ENCODE results near the gene LAMA5. TPM values are rescaled to one million over a fixed set of nuclear protein-coding genes. Genes with fewer than 3 reads are reported as not detected.

Gene LAMA5
- total and polyA plus RNA-seq, 2 donors (not counting 1 experiment from before 2014, with no cell fraction given): 52.9 to 83.5 TPM

DNA sequence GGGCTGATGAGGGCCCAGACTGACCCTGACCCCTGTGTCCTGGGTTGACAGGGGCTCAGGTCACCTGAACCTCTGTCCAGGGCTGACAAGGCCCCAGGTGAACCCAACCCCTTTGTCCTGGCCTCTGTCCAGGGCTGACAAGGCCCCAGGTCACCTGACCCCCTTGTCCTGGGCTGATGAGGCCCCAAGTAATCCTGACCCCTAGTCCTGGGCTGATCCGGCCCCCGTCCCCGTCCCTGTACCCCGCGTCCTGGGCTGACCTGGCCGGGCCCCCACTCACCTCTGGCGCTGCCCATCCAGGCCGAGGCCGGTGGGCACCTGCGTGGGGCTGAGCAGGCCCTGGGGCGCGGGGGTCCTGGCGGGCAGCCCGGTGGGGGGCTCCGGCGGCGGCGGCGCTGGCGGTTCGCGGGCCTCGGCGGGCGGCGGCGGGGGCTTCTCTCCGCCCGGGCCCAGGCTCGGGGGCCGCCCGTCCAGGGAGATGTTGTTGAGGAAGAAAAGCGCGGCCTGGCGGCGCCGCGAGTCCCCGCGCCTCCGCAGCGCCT, 39.6 kb upstream of the LAMA5 start:
- Histone ChIP-seq H3K36me3 (replicated peaks in 1 of 2; ENCODE audit: control extremely low read depth in 1 of 2, control insufficient read depth in 1 of 2, extremely low read depth in 1 of 2, insufficient read depth in 2 of 2, low read length in 1 of 2) (no peaks in the 10 kb centered on the region), H3K27ac (ENCODE audit: low read length in 2 of 2) (peak overlapping the region in 1 of 2 donors; percentile 56), H3K79me2 (ENCODE audit: control insufficient read depth, insufficient read depth, low read length) (peaks cover 23% of the 10 kb centered on the region), H3K27me3 (replicated peaks in 1 of 4; ENCODE audit: control extremely low read depth in 1 of 4, control insufficient read depth in 3 of 4, insufficient read depth in 4 of 4, low read length in 3 of 4) (no peaks in the 10 kb centered on the region), H3K9ac (ENCODE audit: low read length) (peak overlapping the region; percentile 78), H3K4me3 (ENCODE audit: control extremely low read depth in 1 of 5, extremely low read depth in 1 of 5, insufficient read depth in 1 of 5, low read depth in 2 of 5, low read length in 4 of 5) (peak overlapping the region; percentile 36 to 67 (median 54)), H3K9me3 (ENCODE audit: control extremely low read depth in 1 of 3, control insufficient read depth in 2 of 3, insufficient read depth in 1 of 3, low read length in 2 of 3) (no peaks in the 10 kb centered on the region), H3K4me2 (replicated peaks; ENCODE audit: low read depth, low read length, poor library complexity, severe bottlenecking) (peak overlapping the region; percentile 95), H4K20me1 (ENCODE audit: control insufficient read depth, insufficient read depth, low read length, poor library complexity, severe bottlenecking) (peaks cover 9% of the 10 kb centered on the region), H3K4me1 (ENCODE audit: control insufficient read depth in 2 of 2, insufficient read depth in 2 of 2, low read length in 2 of 2) (peaks cover 30 to 47% of the 10 kb centered on the region in 2 donors), H2AFZ (ENCODE audit: insufficient read depth, low read depth, low read length, poor library complexity, severe bottlenecking) (peak overlapping the region; percentile 33)
- ChIA-PET CTCF (no interaction called here), POLR2A (no interaction called here)
- ATAC-seq (ENCODE audit: low read depth): no peak
- intact Hi-C loops (cut with micrococcal nuclease): loop anchor here (1.0 to 5.0 kb wide), 4 partner anchors 19 to 531 kb away; partner anchors contain the start of genes GID8, OSBPL2 and RPS21
- Mint-ChIP-seq H3K4me1 (peaks cover 34% of the 10 kb centered on the region), H3K27ac (peak overlapping the region; percentile 50), H3K27me3 (no peaks in the 10 kb centered on the region), H3K4me3 (peak overlapping the region; percentile 74), H3K9me3 (ENCODE audit: insufficient read depth) (no peaks in the 10 kb centered on the region)
- no peak for TF ChIP-seq EZH2 (IDR thresholded peaks at IDR 0.05; ENCODE audit: borderline replicate concordance, insufficient read depth, low read depth, low read length, poor library complexity, severe bottlenecking)
- TF ChIP-seq, protein P1, sequence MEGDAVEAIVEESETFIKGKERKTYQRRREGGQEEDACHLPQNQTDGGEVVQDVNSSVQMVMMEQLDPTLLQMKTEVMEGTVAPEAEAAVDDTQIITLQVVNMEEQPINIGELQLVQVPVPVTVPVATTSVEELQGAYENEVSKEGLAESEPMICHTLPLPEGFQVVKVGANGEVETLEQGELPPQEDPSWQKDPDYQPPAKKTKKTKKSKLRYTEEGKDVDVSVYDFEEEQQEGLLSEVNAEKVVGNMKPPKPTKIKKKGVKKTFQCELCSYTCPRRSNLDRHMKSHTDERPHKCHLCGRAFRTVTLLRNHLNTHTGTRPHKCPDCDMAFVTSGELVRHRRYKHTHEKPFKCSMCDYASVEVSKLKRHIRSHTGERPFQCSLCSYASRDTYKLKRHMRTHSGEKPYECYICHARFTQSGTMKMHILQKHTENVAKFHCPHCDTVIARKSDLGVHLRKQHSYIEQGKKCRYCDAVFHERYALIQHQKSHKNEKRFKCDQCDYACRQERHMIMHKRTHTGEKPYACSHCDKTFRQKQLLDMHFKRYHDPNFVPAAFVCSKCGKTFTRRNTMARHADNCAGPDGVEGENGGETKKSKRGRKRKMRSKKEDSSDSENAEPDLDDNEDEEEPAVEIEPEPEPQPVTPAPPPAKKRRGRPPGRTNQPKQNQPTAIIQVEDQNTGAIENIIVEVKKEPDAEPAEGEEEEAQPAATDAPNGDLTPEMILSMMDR (IDR thresholded peaks at IDR 0.05): no peak
- DNase-seq: peak; percentile 36
- WGBS (ENCODE audit: insufficient coverage): 1% methylated on average over 42 of the region's 42 CpGs

DNA sequence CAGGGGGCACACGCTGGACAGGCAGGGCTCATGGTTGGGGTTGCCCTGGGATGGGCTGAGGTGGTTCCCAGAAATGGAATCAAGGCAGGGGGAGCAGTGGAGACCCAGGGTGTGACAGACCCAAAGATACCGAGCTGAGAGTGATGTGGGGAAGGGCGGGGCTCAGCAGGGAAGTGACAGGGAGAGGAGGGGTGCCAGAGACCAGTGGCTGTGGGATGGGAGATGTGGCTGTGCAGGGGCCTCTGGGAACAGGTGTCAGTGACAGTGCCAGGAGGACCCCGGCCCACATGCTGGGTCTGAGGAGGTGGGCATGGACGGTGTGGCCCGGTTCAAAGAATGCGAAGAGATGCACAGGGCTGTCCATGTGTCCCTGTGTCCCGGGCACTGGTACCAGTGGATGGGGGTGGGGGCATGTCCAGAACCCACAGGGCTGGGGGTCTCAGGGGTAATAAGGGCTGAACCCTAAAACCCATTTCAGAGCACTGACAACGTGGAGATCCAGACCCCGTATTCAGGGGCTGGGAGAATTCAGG, 38.9 kb upstream of the LAMA5 start:
- WGBS (ENCODE audit: insufficient coverage): 82% methylated on average over 8 of the region's 10 CpGs
- Histone ChIP-seq H4K20me1 (ENCODE audit: control insufficient read depth, insufficient read depth, low read length, poor library complexity, severe bottlenecking) (peaks cover 9% of the 10 kb centered on the region), H3K4me2 (replicated peaks; ENCODE audit: low read depth, low read length, poor library complexity, severe bottlenecking) (peak overlapping the region; percentile 95), H3K27me3 (replicated peaks in 1 of 4; ENCODE audit: control extremely low read depth in 1 of 4, control insufficient read depth in 3 of 4, insufficient read depth in 4 of 4, low read length in 3 of 4) (no peaks in the 10 kb centered on the region), H3K4me3 (ENCODE audit: control extremely low read depth in 1 of 5, extremely low read depth in 1 of 5, insufficient read depth in 1 of 5, low read depth in 2 of 5, low read length in 4 of 5) (peak overlapping the region in 4 of 5 experiments; percentile 46 to 67 (median 56)), H3K4me1 (ENCODE audit: control insufficient read depth in 2 of 2, insufficient read depth in 2 of 2, low read length in 2 of 2) (peaks cover 30 to 51% of the 10 kb centered on the region in 2 donors), H3K27ac (ENCODE audit: low read length in 2 of 2) (no peak overlapping the region), H3K9me3 (ENCODE audit: control extremely low read depth in 1 of 3, control insufficient read depth in 2 of 3, insufficient read depth in 1 of 3, low read length in 2 of 3) (no peaks in the 10 kb centered on the region), H2AFZ (ENCODE audit: insufficient read depth, low read depth, low read length, poor library complexity, severe bottlenecking) (peak overlapping the region; percentile 33), H3K36me3 (replicated peaks in 1 of 2; ENCODE audit: control extremely low read depth in 1 of 2, control insufficient read depth in 1 of 2, extremely low read depth in 1 of 2, insufficient read depth in 2 of 2, low read length in 1 of 2) (no peaks in the 10 kb centered on the region), H3K9ac (ENCODE audit: low read length) (peak overlapping the region; percentile 78), H3K79me2 (ENCODE audit: control insufficient read depth, insufficient read depth, low read length) (peaks cover 23% of the 10 kb centered on the region)
- TF ChIP-seq, protein P1 (IDR thresholded peaks at IDR 0.05): no peak
- TF ChIP-seq EZH2 (IDR thresholded peaks at IDR 0.05; ENCODE audit: borderline replicate concordance, insufficient read depth, low read depth, low read length, poor library complexity, severe bottlenecking): no peak
- no peaks in the 10 kb centered on the region for H3K27me3 Mint-ChIP-seq
- peak overlapping the region; percentile 74 for H3K4me3 Mint-ChIP-seq
- H3K9me3 Mint-ChIP-seq (ENCODE audit: insufficient read depth): no peaks in the 10 kb centered on the region
- intact Hi-C loops (cut with micrococcal nuclease): loop anchor here (2.0 to 5.0 kb wide), 3 partner anchors 167 to 531 kb away; partner anchors contain the start of genes GID8 and OSBPL2
- no peak for ATAC-seq (ENCODE audit: low read depth)
- POLR2A ChIA-PET: no interaction called here
- no peak for DNase-seq
- peak overlapping the region; percentile 59 for H3K27ac Mint-ChIP-seq
- H3K4me1 Mint-ChIP-seq: peaks cover 41% of the 10 kb centered on the region
- CTCF ChIA-PET: no interaction called here

Data from B cell (primary cell).